Spleen (tissue), 7 donors: ENCODE results near the gene RETREG1.

ENCODE experiments used
- CTCF ChIP-seq, 11 experiments: fragments of 200-600 bp in 7 of 11; fragments of 450-650 bp in 4 of 11; sonication (generic) in 4 of 11; IDR thresholded peaks in 8 of 11; conservative IDR thresholded peaks in 3 of 11; 1 replicate in 7 of 11; 2 replicates in 4 of 11; pipeline versions ENCODE4 v1.4.0 to v1.8.0; 2016 to 2021; ENCODE audit warnings: antibody characterized with exemption in 11 of 11, inconsistent platforms in 4 of 11, mild to moderate bottlenecking in 1 of 11
- POLR2A ChIP-seq, 3 donors: fragments of 450-650 bp; IDR thresholded peaks; one replicate each; pipeline ENCODE4 v1.5.1; 2017; ENCODE audit warnings: antibody characterized with exemption in 3 of 3, mild to moderate bottlenecking in 1 of 3
- POLR2AphosphoS5 ChIP-seq, 3 donors: sonication (generic); formaldehyde crosslinking; IDR thresholded peaks; one replicate each; pipeline ENCODE4 v1.5.1; 2017; ENCODE audit warnings: antibody characterized with exemption in 3 of 3
- donor health status: DM: no; HTN: no; CAD: no; lungs with moderate emphysema.
- donor health status: DM: no; HTN: no; CAD: no.
- donor health status: DM: no; HTN: no; CAD: no.

- no peak for TF ChIP-seq CTCF (IDR thresholded peaks at IDR 0.05 in 8 of 11, conservative IDR thresholded peaks at IDR 0.05 in 3 of 11)
- TF ChIP-seq POLR2A (IDR thresholded peaks at IDR 0.05), result no peak
- TF ChIP-seq POLR2AphosphoS5 (IDR thresholded peaks at IDR 0.05), result no peak
Observed at GRCh38 chr5:16558984-16559629, 57.7 kb downstream of the RETREG1 start.
